Esophagus (tissue), 2 donors: Measurements from ENCODE around the gene KNG1. TPM values are rescaled to one million over a fixed set of nuclear protein-coding genes. Genes with fewer than 3 reads are reported as not detected.

Experiments
- polyA plus RNA-seq, 2 donors: library from polyadenylated mRNA; stranded (reverse); fragments of 200-250 nt; gene quantifications; one replicate each; pipeline ENCODE4 v1.2.3, GENCODE V29; 2013
- donor health status: healthy with polysubstance abuse.
- donor health status: Bipolar disorder and iron deficiency.

KNG1 gene
- polyA plus RNA-seq, 2 donors = not detected

Other genes with a start within 250 kb of the KNG1 start
- 1 to 10 TPM; 1.4 to 5.0 TPM for gene CRYGS, start 173.0 kb upstream of the KNG1 start, polyA plus RNA-seq
- 1 to 10 TPM; 2.7 to 4.4 TPM for gene TBCCD1, start 150.0 kb upstream of the KNG1 start, polyA plus RNA-seq
- 10 to 100 TPM; 30.7 to 43.4 TPM for gene DNAJB11, start 146.6 kb upstream of the KNG1 start, polyA plus RNA-seq
- gene AHSG, start 104.3 kb upstream of the KNG1 start, polyA plus RNA-seq = under 1 TPM; 0.06 TPM
- 1 to 10 TPM; 3.3 to 5.0 TPM for gene FETUB, start 77.0 kb upstream of the KNG1 start, polyA plus RNA-seq
- gene HRG, start 51.3 kb upstream of the KNG1 start, polyA plus RNA-seq = under 1 TPM in 1 of 2 donors, not detected in 1; 0.05 TPM
- gene EIF4A2, start 66.2 kb downstream of the KNG1 start, polyA plus RNA-seq = 100 to 1,000 TPM; 184 to 241 TPM
- 10 to 100 TPM; 17.8 to 18.8 TPM for gene RFC4, start 89.1 kb downstream of the KNG1 start, polyA plus RNA-seq
- gene ADIPOQ, start 125.4 kb downstream of the KNG1 start, polyA plus RNA-seq = under 1 TPM; 0.04 to 0.20 TPM
- gene ST6GAL1, start 213.2 kb downstream of the KNG1 start, polyA plus RNA-seq = 1 to 10 TPM; 2.0 to 3.0 TPM